ENCODE results near the gene SLC6A1. TPM values are rescaled to one million over a fixed set of nuclear protein-coding genes. Genes with fewer than 3 reads are reported as not detected.

The SLC6A1 gene
- total RNA-seq, 1 donor from 2014 or later = 0.52 TPM

- Histone ChIP-seq H2AFZ (replicated peaks) (no peak overlapping the region), H3K27ac (no peak overlapping the region), H3K27me3 (peaks cover 89% of the 10 kb centered on the region), H3F3A (ENCODE audit: low read depth) (peaks cover 11% of the 10 kb centered on the region), H3K9me3 (ENCODE audit: low read depth) (no peaks in the 10 kb centered on the region), H3K4me2 (peak overlapping the region; percentile 69), H3K9ac (no peak overlapping the region), H3K4me3 (no peak overlapping the region), H4K20me1 (ENCODE audit: low read depth) (no peaks in the 10 kb centered on the region), H3K36me3 (no peaks in the 10 kb centered on the region), H3K79me2 (ENCODE audit: low read depth) (no peaks in the 10 kb centered on the region), H3K4me1 (peaks cover 4% of the 10 kb centered on the region)
- no peak for DNase-seq (ENCODE audit: low spot score)
- Mint-ChIP-seq H3K4me3 (peak overlapping the region; percentile 78), H3K27me3 (ENCODE audit: insufficient read depth, low read depth) (peaks cover 60% of the 10 kb centered on the region), H3K9me3 (no peaks in the 10 kb centered on the region), H3K36me3 (no peaks in the 10 kb centered on the region), H3K27ac (no peak overlapping the region), H3K4me1 (peaks cover 18% of the 10 kb centered on the region)
- TF ChIP-seq EZH2 (IDR thresholded peaks at IDR 0.05) (peak; percentile 71), EZH2phosphoT487 (IDR thresholded peaks at IDR 0.05) (no peak), CTCF (IDR thresholded peaks at IDR 0.05) (no peak)
These were observed 1.1 kb downstream of the SLC6A1 start for GRCh38 chr3:10993729-10994065.

- DNase-seq (ENCODE audit: low spot score) = peak; percentile 23
- Histone ChIP-seq H3K4me1 (peaks cover 4% of the 10 kb centered on the region), H3K4me3 (no peak overlapping the region), H3K4me2 (no peak overlapping the region), H3K36me3 (no peaks in the 10 kb centered on the region), H3K9ac (no peak overlapping the region), H2AFZ (replicated peaks) (no peak overlapping the region), H4K20me1 (ENCODE audit: low read depth) (no peaks in the 10 kb centered on the region), H3K9me3 (ENCODE audit: low read depth) (no peaks in the 10 kb centered on the region), H3K27ac (no peak overlapping the region), H3K27me3 (peaks cover 92% of the 10 kb centered on the region), H3K79me2 (ENCODE audit: low read depth) (no peaks in the 10 kb centered on the region), H3F3A (ENCODE audit: low read depth) (peaks cover 11% of the 10 kb centered on the region)
- Mint-ChIP-seq H3K36me3 (no peaks in the 10 kb centered on the region), H3K4me3 (peak overlapping the region; percentile 53), H3K27ac (no peak overlapping the region), H3K9me3 (no peaks in the 10 kb centered on the region), H3K4me1 (peaks cover 12% of the 10 kb centered on the region), H3K27me3 (ENCODE audit: insufficient read depth, low read depth) (peaks cover 56% of the 10 kb centered on the region)
- TF ChIP-seq CTCF (IDR thresholded peaks at IDR 0.05) = no peak
- TF ChIP-seq EZH2 (IDR thresholded peaks at IDR 0.05) = no peak
- no peak for TF ChIP-seq EZH2phosphoT487 (IDR thresholded peaks at IDR 0.05)
These were observed 1.8 kb downstream of the SLC6A1 start for GRCh38 chr3:10994306-10994705.

- Histone ChIP-seq H3K36me3 (no peaks in the 10 kb centered on the region), H3K9me3 (ENCODE audit: low read depth) (no peaks in the 10 kb centered on the region), H3K79me2 (ENCODE audit: low read depth) (no peaks in the 10 kb centered on the region), H2AFZ (replicated peaks) (no peak overlapping the region), H3K9ac (no peak overlapping the region), H3K27me3 (peaks cover 80% of the 10 kb centered on the region), H3K4me1 (peaks cover 4% of the 10 kb centered on the region), H3K4me2 (no peak overlapping the region), H3K27ac (no peak overlapping the region), H4K20me1 (ENCODE audit: low read depth) (no peaks in the 10 kb centered on the region), H3F3A (ENCODE audit: low read depth) (peaks cover 4% of the 10 kb centered on the region), H3K4me3 (no peak overlapping the region)
- no peaks in the 10 kb centered on the region for H3K9me3 Mint-ChIP-seq
- DNase-seq (ENCODE audit: low spot score) = no peak
- peaks cover 16% of the 10 kb centered on the region for H3K4me1 Mint-ChIP-seq
- H3K36me3 Mint-ChIP-seq = no peaks in the 10 kb centered on the region
- H3K27me3 Mint-ChIP-seq (ENCODE audit: insufficient read depth, low read depth) = peaks cover 52% of the 10 kb centered on the region
- H3K4me3 Mint-ChIP-seq = no peak overlapping the region
- H3K27ac Mint-ChIP-seq = peak overlapping the region; percentile 33
- no peak for TF ChIP-seq EZH2 (IDR thresholded peaks at IDR 0.05)
- no peak for TF ChIP-seq EZH2phosphoT487 (IDR thresholded peaks at IDR 0.05)
- no peak for TF ChIP-seq CTCF (IDR thresholded peaks at IDR 0.05)
These were observed 3.3 kb downstream of the SLC6A1 start for GRCh38 chr3:10995871-10996270.
